Testis (tissue), 3 donors: ENCODE data around the gene ATP8B2. TPM values are rescaled to one million over a fixed set of nuclear protein-coding genes. Genes with fewer than 3 reads are reported as not detected.

Source experiments
- DNase-seq: peaks from one replicate; pipeline ENCODE4 v3.0.0-alpha.2; 2019
- H3K27ac ChIP-seq, 2 donors: fragments of 200-600 bp; sonication (generic); one replicate each; pipeline ENCODE4 v1.5.1; 2019
- H3K27me3 ChIP-seq: fragments of 200-600 bp; sonication (generic); one replicate; pipeline ENCODE4 v1.5.1; 2019
- H3K36me3 ChIP-seq: fragments of 200-600 bp; sonication (generic); one replicate; pipeline ENCODE4 v1.5.1; 2017; ENCODE audit warnings: low read depth; ENCODE audit errors: missing control alignments
- H3K4me1 ChIP-seq: fragments of 200-600 bp; sonication (generic); one replicate; pipeline ENCODE4 v1.5.1; 2019
- H3K4me3 ChIP-seq, 2 donors: fragments of 200-600 bp; sonication (generic); one replicate each; pipeline ENCODE4 v1.5.1; 2017 to 2019
- H3K9me3 ChIP-seq: fragments of 200-600 bp; sonication (generic); one replicate; pipeline ENCODE4 v1.5.1; 2017
- CTCF ChIP-seq, 3 experiments: fragments of 450-650 bp in 2 of 3; fragments of 200-600 bp in 1 of 3; sonication (generic) in 1 of 3; IDR thresholded peaks; one replicate each; pipeline ENCODE4 v1.5.1; 2016 to 2019; ENCODE audit warnings: antibody characterized with exemption in 3 of 3, mild to moderate bottlenecking in 2 of 3, moderate library complexity in 1 of 3
- POLR2A ChIP-seq: fragments of 450-650 bp; IDR thresholded peaks from one replicate; pipeline ENCODE4 v1.6.1; 2017; ENCODE audit warnings: antibody characterized with exemption, mild to moderate bottlenecking, moderate library complexity
- WGBS, 2 donors: methylation state at CpG; one replicate each; pipeline ENCODE4 v1.1.5; 2018; 5-methylcytosine and 5-hydroxymethylcytosine counted together
- intact Hi-C: fragments of 100-400 bp; cut with DNase I; formaldehyde crosslinking; loops from one replicate; pipeline ENCODE4 v1.15.1; 2023; ENCODE audit warnings: low total_unique reads
- polyA plus RNA-seq: library from polyadenylated mRNA; stranded (reverse); fragments of 350-450 nt; fragmentation: Illumina TruSeq; extraction: RNeasy Lipid Tissue Mini Kit (QIAGEN cat#74804); gene quantifications from one replicate; pipeline ENCODE4 v1.2.3, GENCODE V29; 2014; ENCODE audit warnings: low read depth, low replicate concordance; ENCODE audit not compliant: insufficient read depth
- small RNA-seq, 2 donors: library from RNA; depleted of rRNA; stranded (forward); fragments of <200 nt; gene quantifications; one replicate each; pipeline ENCODE3, GENCODE V24; 2016
- total RNA-seq, 2 donors: library from RNA; depleted of rRNA; stranded (reverse); fragments of >200 nt; gene quantifications; one replicate each; pipeline ENCODE4 v1.2.3, GENCODE V29; 2016

The ATP8B2 gene
- total and polyA plus RNA-seq, 3 donors from 2014 or later: 50.9 to 204 (median 179) TPM

- Histone ChIP-seq H3K36me3 (no peaks in the 10 kb centered on the region), H3K4me1 (no peaks in the 10 kb centered on the region), H3K27me3 (no peaks in the 10 kb centered on the region), H3K4me3 (no peak overlapping the region), H3K27ac (no peak overlapping the region), H3K9me3 (no peaks in the 10 kb centered on the region)
- TF ChIP-seq CTCF (IDR thresholded peaks at IDR 0.05) (no peak), POLR2A (no peak)
- 88 to 89% methylated on average over 9 of the region's 9 CpGs for WGBS, 2 donors
- intact Hi-C loops: no loop called here
- DNase-seq: no peak
Measured at GRCh38 chr1:154391086-154391770, 65.9 kb downstream of the ATP8B2 start.

GRCh38 chr1:154398141-154398540 lies 72.8 kb downstream of the ATP8B2 start:
- no peak overlapping the region for H3K27ac ChIP-seq
- 88 to 89% methylated on average over 4 of the region's 4 CpGs for WGBS, 2 donors
- H3K4me1 ChIP-seq: no peaks in the 10 kb centered on the region
- DNase-seq: no peak
- TF ChIP-seq CTCF (IDR thresholded peaks at IDR 0.05) (no peak), POLR2A (no peak)
- intact Hi-C loops: no loop called here
- no peak overlapping the region for H3K4me3 ChIP-seq
- H3K36me3 ChIP-seq: no peaks in the 10 kb centered on the region
- no peaks in the 10 kb centered on the region for H3K9me3 ChIP-seq
- H3K27me3 ChIP-seq: no peaks in the 10 kb centered on the region

- Histone ChIP-seq H3K36me3 (no peaks in the 10 kb centered on the region), H3K27me3 (no peaks in the 10 kb centered on the region), H3K4me3 (no peak overlapping the region), H3K9me3 (no peaks in the 10 kb centered on the region), H3K27ac (no peak overlapping the region), H3K4me1 (no peaks in the 10 kb centered on the region)
- DNase-seq: no peak
- intact Hi-C loops: no loop called here
- 93 to 94% methylated on average over 4 of the region's 4 CpGs for WGBS, 2 donors
- TF ChIP-seq CTCF (IDR thresholded peaks at IDR 0.05) (no peak), POLR2A (no peak)
Measured at GRCh38 chr1:154398678-154399077, 73.4 kb downstream of the ATP8B2 start.

- Histone ChIP-seq H3K9me3 (no peaks in the 10 kb centered on the region), H3K27ac (no peak overlapping the region), H3K4me3 (no peak overlapping the region), H3K27me3 (no peaks in the 10 kb centered on the region), H3K4me1 (no peaks in the 10 kb centered on the region), H3K36me3 (no peaks in the 10 kb centered on the region)
- 75 to 79% methylated on average over 4 of the region's 4 CpGs for WGBS, 2 donors
- intact Hi-C loops: loop anchor here (10.0 kb wide), 1 partner anchor 74 kb away; no protein-coding TSS in a partner anchor
- TF ChIP-seq POLR2A: no peak
- TF ChIP-seq CTCF (IDR thresholded peaks at IDR 0.05): no peak
- no peak for DNase-seq
Measured at GRCh38 chr1:154400381-154400801, 75.1 kb downstream of the ATP8B2 start.

Small RNA genes within 50 kb of the gene (small RNA-seq; reads per million reads assigned to genes)
- gene RF00273 (0 to 0.09 reads per million in 2 donors), gene RNU6-121P (0 reads per million in 2 donors), gene RNU6-239P (0 reads per million in 2 donors), gene RNU7-57P (0 reads per million in 2 donors)

Other genes starting within 250 kb of the ATP8B2 start
- 10 to 100 TPM; 23.0 to 24.4 TPM for gene NUP210L, start 170.5 kb upstream of the ATP8B2 start, total RNA-seq
- 77.2 TPM for gene NUP210L, start 170.5 kb upstream of the ATP8B2 start, polyA plus RNA-seq
- gene TPM3, start 133.4 kb upstream of the ATP8B2 start, total RNA-seq: 100 to 1,000 TPM; 290 to 356 TPM
- 266 TPM for gene TPM3, start 133.4 kb upstream of the ATP8B2 start, polyA plus RNA-seq
- 1 to 10 TPM; 4.0 to 8.4 TPM for gene CFAP141, start 119.2 kb upstream of the ATP8B2 start, total RNA-seq
- gene CFAP141, start 119.2 kb upstream of the ATP8B2 start, polyA plus RNA-seq: 38.3 TPM
- 100 to 1,000 TPM; 159 to 166 TPM for gene UBAP2L, start 104.6 kb upstream of the ATP8B2 start, total RNA-seq
- 174 TPM for gene UBAP2L, start 104.6 kb upstream of the ATP8B2 start, polyA plus RNA-seq
- 10 to 100 TPM; 92.7 to 98.9 TPM for gene HAX1, start 52.9 kb upstream of the ATP8B2 start, total RNA-seq
- 192 TPM for gene HAX1, start 52.9 kb upstream of the ATP8B2 start, polyA plus RNA-seq
- 1 to 10 TPM; 2.0 to 2.2 TPM for gene AQP10, start 4.4 kb upstream of the ATP8B2 start, total RNA-seq
- gene AQP10, start 4.4 kb upstream of the ATP8B2 start, polyA plus RNA-seq: 0.41 TPM
- 10 to 100 TPM; 25.0 to 29.7 TPM for gene IL6R, start 79.8 kb downstream of the ATP8B2 start, total RNA-seq
- gene IL6R, start 79.8 kb downstream of the ATP8B2 start, polyA plus RNA-seq: 8.5 TPM
- gene TDRD10, start 176.7 kb downstream of the ATP8B2 start, total RNA-seq: 10 to 100 TPM; 50.9 to 60.3 TPM
- 123 TPM for gene TDRD10, start 176.7 kb downstream of the ATP8B2 start, polyA plus RNA-seq
- 10 to 100 TPM; 53.7 to 57.9 TPM for gene SHE, start 176.9 kb downstream of the ATP8B2 start, total RNA-seq
- 50.9 TPM for gene SHE, start 176.9 kb downstream of the ATP8B2 start, polyA plus RNA-seq
- 10 to 100 TPM; 63.5 to 65.2 TPM for gene UBE2Q1, start 233.1 kb downstream of the ATP8B2 start, total RNA-seq
- gene UBE2Q1, start 233.1 kb downstream of the ATP8B2 start, polyA plus RNA-seq: 128 TPM
- 1 to 10 TPM; 1.2 to 1.3 TPM for gene CHRNB2, start 242.3 kb downstream of the ATP8B2 start, total RNA-seq
- 1.3 TPM for gene CHRNB2, start 242.3 kb downstream of the ATP8B2 start, polyA plus RNA-seq